H1 (cell line): ENCODE measurements around the gene EYA4. TPM values are rescaled to one million over a fixed set of nuclear protein-coding genes. Genes with fewer than 3 reads are reported as not detected.

Source experiments
- CTCF ChIA-PET: fragments of 300-600 bp; sonication (Branson Sonifier 250); formaldehyde crosslinking; loops from one replicate; lab custom pipeline; 2021; ENCODE audit not compliant: partially characterized antibody; lab: Charles Lee
- POLR2A ChIA-PET: fragments of 300-600 bp; sonication (Branson Sonifier 250); formaldehyde crosslinking; loops from one replicate; lab custom pipeline; 2021; ENCODE audit warnings: inconsistent platforms; ENCODE audit not compliant: partially characterized antibody; lab: Charles Lee
- DNase-seq, 2 experiments: peaks; one replicate each; pipeline versions ENCODE4 v3.0.0 to v3.0.0-alpha.2; 2010 to 2022; ENCODE audit warnings: low spot score in 2 of 2, low read depth in 1 of 2, mixed read lengths in 1 of 2
- FAIRE-seq: peaks from 2 replicates; lab custom pipeline; 2011; peaks lifted over from hg19 to GRCh38; lab: Jason Lieb, UNC
- H2AFZ ChIP-seq: 2 replicates; pipeline ENCODE4 v1.8.1; 2012; ENCODE audit warnings: low read length, inconsistent platforms
- H2AK5ac ChIP-seq: 2 replicates; pipeline ENCODE4 v1.6.1; 2013; ENCODE audit warnings: low read depth, low read length
- H2BK120ac ChIP-seq: replicated peaks from 2 replicates; pipeline ENCODE3; 2013; ENCODE audit warnings: low read depth, low read length, inconsistent platforms
- H2BK12ac ChIP-seq: 2 replicates; pipeline ENCODE4 v1.6.1; 2013; ENCODE audit warnings: low read depth, low read length
- H2BK15ac ChIP-seq: 2 replicates; pipeline ENCODE4 v1.6.1; 2013; ENCODE audit warnings: low read length
- H2BK20ac ChIP-seq: 2 replicates; pipeline ENCODE4 v1.6.1; 2013; ENCODE audit warnings: low read length
- H2BK5ac ChIP-seq: 2 replicates; pipeline ENCODE4 v1.6.1; 2013; ENCODE audit warnings: low read depth, low read length
- H3K14ac ChIP-seq: 2 replicates; pipeline ENCODE4 v1.6.1; 2013; ENCODE audit warnings: inconsistent platforms; ENCODE audit not compliant: insufficient read length
- H3K18ac ChIP-seq: 2 replicates; pipeline ENCODE4 v1.6.1; 2013; ENCODE audit warnings: low read length; ENCODE audit errors: extremely low read depth
- H3K23ac ChIP-seq: 2 replicates; pipeline ENCODE4 v1.6.1; 2013; ENCODE audit warnings: inconsistent platforms; ENCODE audit not compliant: insufficient read length
- H3K23me2 ChIP-seq: 2 replicates; pipeline ENCODE4 v1.6.1; 2013; ENCODE audit warnings: low read depth, low read length
- H3K27ac ChIP-seq: 2 replicates; pipeline ENCODE4 v1.6.1; 2011; ENCODE audit warnings: low read depth, low read length, inconsistent platforms
- H3K27me3 ChIP-seq, 4 experiments: replicated peaks in 1 of 4; 1 replicate in 1 of 4; 2 replicates in 3 of 4; pipeline versions ENCODE4 v1.6.1 to v1.8.1; 2011 to 2013; ENCODE audit warnings: low read length in 3 of 4, mild to moderate bottlenecking in 3 of 4, inconsistent platforms in 2 of 4, mixed read lengths in 2 of 4, moderate library complexity in 1 of 4; ENCODE audit not compliant: control insufficient read depth in 3 of 4, insufficient read depth in 3 of 4; ENCODE audit errors: extremely low read depth in 1 of 4
- H3K36me3 ChIP-seq, 4 experiments: 2 replicates each; pipeline versions ENCODE4 v1.6.1 to v1.8.1; 2011 to 2013; ENCODE audit warnings: mild to moderate bottlenecking in 4 of 4, low read length in 3 of 4, moderate library complexity in 2 of 4, control low read depth in 1 of 4, inconsistent platforms in 1 of 4; ENCODE audit not compliant: insufficient read depth in 4 of 4, control insufficient read depth in 2 of 4
- H3K4ac ChIP-seq: replicated peaks from 2 replicates; pipeline ENCODE3; 2013; ENCODE audit warnings: low read length, low read depth, mixed read lengths, inconsistent platforms; ENCODE audit not compliant: insufficient read length
- H3K4me1 ChIP-seq, 4 experiments: replicated peaks in 1 of 4; 1 replicate in 1 of 4; 2 replicates in 3 of 4; pipeline versions ENCODE4 v1.6.1 to v1.8.1; 2011 to 2013; ENCODE audit warnings: low read length in 3 of 4, inconsistent platforms in 2 of 4, mixed read lengths in 1 of 4; ENCODE audit not compliant: insufficient read depth in 4 of 4, control insufficient read depth in 3 of 4
- H3K4me2 ChIP-seq, 2 experiments: 2 replicates each; pipeline versions ENCODE4 v1.6.1 to v1.8.1; 2011 to 2013; ENCODE audit warnings: low read depth in 2 of 2, low read length in 2 of 2, control low read depth in 1 of 2, inconsistent platforms in 1 of 2, mild to moderate bottlenecking in 1 of 2; ENCODE audit not compliant: insufficient read depth in 1 of 2
- H3K4me3 ChIP-seq, 4 experiments: fragments of 200-600, 300-600 bp in 1 of 4; sonication (generic), shearing (Covaris generic), sonication (Bioruptor Twin) in 1 of 4; 2 replicates each; pipeline versions ENCODE4 v1.5.1 to v1.8.1; 2011 to 2016; ENCODE audit warnings: low read length in 4 of 4, low read depth in 3 of 4, control low read depth in 2 of 4, inconsistent platforms in 2 of 4, mild to moderate bottlenecking in 2 of 4, mixed read lengths in 1 of 4, moderate library complexity in 1 of 4; ENCODE audit not compliant: insufficient read depth in 2 of 4; ENCODE audit errors: extremely low read depth in 1 of 4
- H3K56ac ChIP-seq: replicated peaks from 2 replicates; pipeline ENCODE3; 2013; ENCODE audit warnings: low read depth, mild to moderate bottlenecking, mixed read lengths, low read length, inconsistent platforms; ENCODE audit not compliant: insufficient read length
- H3K79me1 ChIP-seq: 2 replicates; pipeline ENCODE4 v1.6.1; 2013; ENCODE audit warnings: low read depth, low read length, control low read depth
- H3K79me2 ChIP-seq, 2 experiments: 2 replicates each; pipeline versions ENCODE4 v1.6.1 to v1.8.1; 2012 to 2013; ENCODE audit warnings: low read length in 2 of 2, mild to moderate bottlenecking in 2 of 2, inconsistent platforms in 1 of 2; ENCODE audit not compliant: insufficient read depth in 2 of 2, control insufficient read depth in 1 of 2
- H3K9ac ChIP-seq, 4 experiments: replicated peaks in 1 of 4; 1 replicate in 1 of 4; 2 replicates in 3 of 4; pipeline versions ENCODE4 v1.6.1 to v1.8.1; 2011 to 2013; ENCODE audit warnings: low read depth in 3 of 4, low read length in 3 of 4, control low read depth in 2 of 4, mild to moderate bottlenecking in 2 of 4, moderate library complexity in 2 of 4, inconsistent platforms in 1 of 4; ENCODE audit errors: extremely low read depth in 1 of 4
- H3K9me3 ChIP-seq, 2 experiments: 2 replicates each; pipeline versions ENCODE4 v1.6.1 to v1.8.1; 2012 to 2013; ENCODE audit warnings: mild to moderate bottlenecking in 2 of 2, moderate library complexity in 2 of 2, control low read depth in 1 of 2, inconsistent platforms in 1 of 2, low read depth in 1 of 2, low read length in 1 of 2, mixed read lengths in 1 of 2; ENCODE audit not compliant: insufficient read depth in 2 of 2
- H4K20me1 ChIP-seq, 2 experiments: replicated peaks in 1 of 2; 2 replicates each; pipeline versions ENCODE3 to v1.8.1; 2011 to 2013; ENCODE audit warnings: inconsistent platforms in 2 of 2, low read length in 2 of 2, mild to moderate bottlenecking in 1 of 2; ENCODE audit not compliant: insufficient read depth in 2 of 2, control insufficient read depth in 1 of 2
- H4K5ac ChIP-seq: 2 replicates; pipeline ENCODE4 v1.6.1; 2013; ENCODE audit warnings: low read length, low read depth, mixed read lengths, inconsistent platforms; ENCODE audit not compliant: insufficient read length
- H4K8ac ChIP-seq: 2 replicates; pipeline ENCODE4 v1.8.0; 2013; ENCODE audit warnings: mild to moderate bottlenecking, moderate library complexity, low read length, inconsistent platforms; ENCODE audit not compliant: insufficient read depth; ENCODE audit errors: extremely low read depth
- H4K91ac ChIP-seq: replicated peaks from 2 replicates; pipeline ENCODE3; 2013; ENCODE audit warnings: low read length, mixed read lengths, inconsistent platforms; ENCODE audit not compliant: insufficient read length
- BCL11A ChIP-seq, 2 experiments: IDR thresholded peaks; one replicate each; pipeline ENCODE4 v1.6.1; 2011; ENCODE audit warnings: low read depth in 2 of 2, low read length in 2 of 2, mild to moderate bottlenecking in 2 of 2
- CHD1 ChIP-seq: IDR thresholded peaks from 2 replicates; pipeline ENCODE4 v1.6.1; 2012; ENCODE audit warnings: low read depth, low read length, improper control_type of control experiment
- CTCF ChIP-seq, 3 experiments: IDR thresholded peaks; 1 replicate in 2 of 3; 2 replicates in 1 of 3; pipeline versions ENCODE4 v1.5.1 to v1.6.1; 2011; ENCODE audit warnings: low read length in 3 of 3, mild to moderate bottlenecking in 3 of 3, inconsistent platforms in 2 of 3, low read depth in 1 of 3, moderate library complexity in 1 of 3; ENCODE audit not compliant: insufficient read depth in 1 of 3; ENCODE audit errors: control extremely low read depth in 1 of 3
- FOSL1 ChIP-seq: IDR thresholded peaks from 2 replicates; pipeline ENCODE4 v1.6.1; 2011; ENCODE audit warnings: mild to moderate bottlenecking, low read depth, low read length, moderate library complexity; ENCODE audit not compliant: insufficient read depth
- HDAC6 ChIP-seq: IDR thresholded peaks from one replicate; pipeline ENCODE4 v1.7.1; 2012; ENCODE audit warnings: low read depth, mild to moderate bottlenecking, inconsistent platforms, low read length, moderate library complexity
- POU5F1 ChIP-seq: IDR thresholded peaks from 2 replicates; pipeline ENCODE4 v1.6.1; 2011; ENCODE audit warnings: low read depth, mild to moderate bottlenecking, low read length, moderate library complexity
- RAD21 ChIP-seq, 2 experiments: IDR thresholded peaks in 1 of 2; conservative IDR thresholded peaks in 1 of 2; 2 replicates each; pipeline ENCODE4 v1.6.1; 2011; ENCODE audit warnings: low read depth in 2 of 2, low read length in 2 of 2, improper control_type of control experiment in 1 of 2, inconsistent platforms in 1 of 2, mild to moderate bottlenecking in 1 of 2, moderate library complexity in 1 of 2
- SP4 ChIP-seq: IDR thresholded peaks from 2 replicates; pipeline ENCODE4 v1.6.1; 2012; ENCODE audit warnings: low read length, inconsistent platforms
- SUZ12 ChIP-seq: fragments of 200-600 bp; sonication (generic); IDR thresholded peaks from 2 replicates; pipeline ENCODE4 v1.6.1; 2012; ENCODE audit warnings: mild to moderate bottlenecking, inconsistent platforms, low read length, moderate library complexity, mixed read lengths
- TAF7 ChIP-seq: optimal IDR thresholded peaks from 2 replicates; pipeline ENCODE3; 2011; ENCODE audit warnings: low read depth, mild to moderate bottlenecking, inconsistent platforms, low read length, moderate library complexity, borderline replicate concordance
- TBP ChIP-seq: IDR thresholded peaks from 2 replicates; pipeline ENCODE4 v1.6.1; 2011; ENCODE audit warnings: low read depth, low read length, improper control_type of control experiment
- WGBS, 2 experiments: shearing (Covaris generic) in 1 of 2; methylation state at CpG; one replicate each; pipeline versions ENCODE4 v1.1.6 to v1.1.7; 2013 to 2015; ENCODE audit warnings: low lambda C conversion rate in 2 of 2, mixed read lengths in 2 of 2, inconsistent platforms in 1 of 2, low coverage in 1 of 2, missing lambda C conversion rate in 1 of 2; ENCODE audit not compliant: insufficient replicate concordance in 2 of 2, insufficient coverage in 1 of 2, insufficient read length in 1 of 2; ENCODE audit errors: extremely low coverage in 1 of 2, missing lambda C conversion rate in 1 of 2; 5-methylcytosine and 5-hydroxymethylcytosine counted together
- polyA plus RNA-seq, 7 experiments: library from polyadenylated mRNA; depleted of rRNA in 3 of 7; stranded (reverse) in 5 of 7; unstranded in 2 of 7; fragments of >200 nt in 5 of 7; fragments of 200-250 nt in 2 of 7; gene quantifications; 1 replicate in 5 of 7; 2 replicates in 1 of 7; 4 replicates in 1 of 7; pipeline versions ENCODE4 v1.2.1 to v1.2.3, GENCODE V29; 2011 to 2013; ENCODE audit warnings: missing spikeins in 2 of 7, mixed read lengths in 2 of 7
- total RNA-seq: library from RNA; stranded (reverse); fragmentation: NEBNext Ultra II Directional; extraction: Animal tissue kit (Norgen Biotek cat#: 25700); gene quantifications from 2 replicates; pipeline ENCODE4 v1.2.1, GENCODE V29; 2021
- TF ChIP-seq, protein P1 (sequence below): IDR thresholded peaks from 2 replicates; pipeline ENCODE4 v1.6.1; 2012; ENCODE audit warnings: inconsistent platforms

EYA4 gene
- total and polyA plus RNA-seq, 2 of the 8 experiments (the other 6 are each of a cell fraction or from before 2014, with no cell fraction given), result 0.06 to 0.17 TPM

DNA sequence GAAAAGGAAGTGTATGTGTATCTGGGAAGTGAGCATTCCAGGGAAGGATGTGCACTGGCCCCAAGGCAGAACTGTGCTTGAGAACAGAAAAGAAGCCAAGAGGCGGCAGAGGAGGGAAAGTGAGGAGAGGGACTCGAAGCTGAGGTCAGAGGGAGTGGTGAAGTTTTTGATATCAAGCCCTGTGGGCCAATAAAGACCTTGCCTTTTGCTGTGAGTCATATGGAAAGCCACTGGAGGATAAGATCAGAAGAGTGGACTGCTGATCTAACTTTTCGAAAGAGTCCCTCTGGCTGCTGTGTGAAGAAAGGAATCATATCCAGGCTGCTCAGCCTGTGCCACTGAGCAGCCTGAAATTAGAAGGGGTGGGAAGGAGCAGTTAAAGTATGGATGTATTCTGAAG is 99.4 kb downstream of the EYA4 start:
- Histone ChIP-seq H3K23ac (no peak overlapping the region), H3K27ac (no peak overlapping the region), H3K27me3 (no peaks in the 10 kb centered on the region), H4K20me1 (no peaks in the 10 kb centered on the region), H3K56ac (no peak overlapping the region), H4K91ac (no peak overlapping the region), H2BK120ac (no peak overlapping the region), H3K9me3 (no peaks in the 10 kb centered on the region), H2BK20ac (no peak overlapping the region), H3K4ac (no peak overlapping the region), H2AK5ac (no peak overlapping the region), H3K18ac (no peak overlapping the region), H3K23me2 (no peaks in the 10 kb centered on the region), H2BK5ac (no peak overlapping the region), H3K4me2 (no peak overlapping the region), H3K4me1 (no peaks in the 10 kb centered on the region), H3K9ac (no peak overlapping the region), H3K14ac (no peak overlapping the region), H2AFZ (no peak overlapping the region), H3K79me2 (no peaks in the 10 kb centered on the region), H3K79me1 (no peaks in the 10 kb centered on the region), H3K4me3 (no peak overlapping the region), H4K8ac (no peak overlapping the region), H2BK12ac (no peak overlapping the region), H3K36me3 (no peaks in the 10 kb centered on the region), H4K5ac (no peak overlapping the region), H2BK15ac (no peak overlapping the region)
- 95% methylated on average over 3 of the region's 3 CpGs; no CpG with 5 or more reads in 1 of the 2 experiments for WGBS, 2 experiments
- ChIA-PET POLR2A (no interaction called here), CTCF (no interaction called here)
- FAIRE-seq (no peak), DNase-seq (no peak)
- TF ChIP-seq, protein P1, sequence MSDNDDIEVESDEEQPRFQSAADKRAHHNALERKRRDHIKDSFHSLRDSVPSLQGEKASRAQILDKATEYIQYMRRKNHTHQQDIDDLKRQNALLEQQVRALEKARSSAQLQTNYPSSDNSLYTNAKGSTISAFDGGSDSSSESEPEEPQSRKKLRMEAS, result no peak
- TF ChIP-seq CHD1, result no peak
- no peak for TF ChIP-seq HDAC6
- no peak for TF ChIP-seq FOSL1
- no peak for TF ChIP-seq SP4
- TF ChIP-seq TBP, result no peak
- TF ChIP-seq SUZ12, result no peak
- TF ChIP-seq POU5F1, result no peak
- TF ChIP-seq BCL11A (IDR thresholded peaks at IDR 0.05; ENCODE audit: low read depth in 2 of 2, low read length in 2 of 2), result no peak
- TF ChIP-seq RAD21 (IDR thresholded peaks at IDR 0.05 in 1 of 2, conservative IDR thresholded peaks at IDR 0.05 in 1 of 2; ENCODE audit: low read depth in 2 of 2, low read length in 2 of 2), result no peak
- TF ChIP-seq TAF7, result no peak
- TF ChIP-seq CTCF (IDR thresholded peaks at IDR 0.05; ENCODE audit: control extremely low read depth in 1 of 3, insufficient read depth in 1 of 3, low read depth in 1 of 3, low read length in 3 of 3), result no peak
